SK-N-SH (cell line): ENCODE results near the gene CCR9.

Experiments
- EP300 ChIP-seq, 2 experiments: IDR thresholded peaks; 2 replicates each; pipeline versions ENCODE4 v1.4.0 to v1.6.1; 2012; ENCODE audit warnings: borderline replicate concordance in 1 of 2, low read depth in 1 of 2, low read length in 1 of 2
- EZH2phosphoT487 ChIP-seq: fragments of 200-600 bp; sonication (generic); IDR thresholded peaks from 2 replicates; pipeline ENCODE4 v1.6.1; 2017; ENCODE audit warnings: low read depth, mixed run types, mild to moderate bottlenecking, antibody characterized with exemption, moderate library complexity, borderline replicate concordance
- FOXJ3 ChIP-seq: sonication (generic); formaldehyde crosslinking; IDR thresholded peaks from 2 replicates; pipeline ENCODE4 v1.5.1; 2020; ENCODE audit warnings: mild to moderate bottlenecking, missing genetic modification reagents
- FOXM1 ChIP-seq: IDR thresholded peaks from 2 replicates; pipeline ENCODE4 v1.4.0; 2012; ENCODE audit warnings: low read depth, mild to moderate bottlenecking
- NFIC ChIP-seq: IDR thresholded peaks from 2 replicates; pipeline ENCODE4 v1.4.0; 2012; ENCODE audit warnings: borderline replicate concordance
- RCOR1 ChIP-seq: fragments of 150-350 bp; IDR thresholded peaks from 2 replicates; pipeline ENCODE4 v1.6.1; 2017; ENCODE audit warnings: antibody characterized with exemption, low read length
- SIN3A ChIP-seq: IDR thresholded peaks from 2 replicates; pipeline ENCODE4 v1.6.1; 2012; ENCODE audit warnings: low read depth, mild to moderate bottlenecking, low read length, moderate library complexity, borderline replicate concordance
- SMC3 ChIP-seq: IDR thresholded peaks from 2 replicates; pipeline ENCODE4 v1.6.1; 2012; ENCODE audit warnings: low read depth, low read length, improper control_type of control experiment
- TF ChIP-seq, protein P1 (sequence below): fragments of 200-600 bp; sonication (generic); IDR thresholded peaks from 2 replicates; pipeline ENCODE4 v1.6.1; 2017; ENCODE audit warnings: antibody characterized with exemption, mild to moderate bottlenecking, moderate library complexity
- TF ChIP-seq, protein P2 (sequence below): IDR thresholded peaks from 2 replicates; pipeline ENCODE4 v1.4.0; 2012; ENCODE audit warnings: low read depth
- TF ChIP-seq, protein P3 (sequence below): IDR thresholded peaks from 2 replicates; pipeline ENCODE4 v1.4.0; 2012; ENCODE audit warnings: low read depth, borderline replicate concordance
- TF ChIP-seq, protein P4 (sequence below): fragments of 150-350 bp; IDR thresholded peaks from 2 replicates; pipeline ENCODE4 v1.6.1; 2017; ENCODE audit warnings: antibody characterized with exemption, low read length, low read depth, borderline replicate concordance
- TF ChIP-seq, protein P5 (sequence below): IDR thresholded peaks from 2 replicates; pipeline ENCODE4 v1.4.0; 2012; ENCODE audit warnings: low read depth, borderline replicate concordance

DNA sequence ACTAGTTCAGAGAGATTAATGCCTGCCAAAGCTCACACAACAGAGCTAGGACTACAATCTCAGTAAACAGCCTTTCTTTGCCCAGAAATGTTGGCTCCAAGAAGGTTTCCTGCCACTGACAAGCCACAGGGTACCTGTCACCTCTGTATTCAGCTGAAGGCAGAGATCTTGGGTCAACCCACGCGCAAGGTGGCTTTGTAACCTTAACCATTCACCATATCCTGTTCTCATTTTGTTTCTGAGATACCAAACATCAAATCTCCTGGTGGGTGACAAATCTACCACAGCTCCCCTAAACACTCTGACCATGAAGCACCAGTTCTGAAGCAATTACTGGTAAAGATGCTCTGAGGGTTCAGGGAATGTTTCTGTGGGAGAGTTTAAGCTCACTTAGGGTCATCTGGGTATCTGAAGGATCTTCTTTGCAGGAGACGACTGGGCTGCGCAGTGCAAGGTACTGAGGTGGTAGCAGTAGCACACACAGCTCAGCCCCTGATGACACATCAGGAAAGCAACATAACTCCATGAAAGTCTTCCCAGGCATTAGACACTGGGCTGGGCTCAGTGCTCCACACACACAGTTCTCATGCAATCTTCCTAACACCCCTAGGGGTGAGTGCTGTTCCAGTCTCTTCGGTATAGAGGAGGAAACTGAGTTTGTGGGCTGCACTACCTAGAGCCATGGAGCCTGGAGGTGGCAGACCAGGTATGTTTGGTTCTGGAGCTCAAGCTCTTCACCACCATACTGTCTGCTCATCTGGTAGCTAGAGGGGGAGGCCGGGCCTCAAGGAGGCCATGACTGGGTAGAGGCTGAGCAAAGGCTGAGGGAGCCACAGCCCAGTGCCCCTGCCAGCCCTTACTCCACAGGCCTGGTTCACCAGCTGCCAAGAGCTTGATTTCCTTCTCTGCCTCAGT lies 64.6 kb downstream of the CCR9 start:
- TF ChIP-seq SIN3A, result no peak
- TF ChIP-seq, protein P1, sequence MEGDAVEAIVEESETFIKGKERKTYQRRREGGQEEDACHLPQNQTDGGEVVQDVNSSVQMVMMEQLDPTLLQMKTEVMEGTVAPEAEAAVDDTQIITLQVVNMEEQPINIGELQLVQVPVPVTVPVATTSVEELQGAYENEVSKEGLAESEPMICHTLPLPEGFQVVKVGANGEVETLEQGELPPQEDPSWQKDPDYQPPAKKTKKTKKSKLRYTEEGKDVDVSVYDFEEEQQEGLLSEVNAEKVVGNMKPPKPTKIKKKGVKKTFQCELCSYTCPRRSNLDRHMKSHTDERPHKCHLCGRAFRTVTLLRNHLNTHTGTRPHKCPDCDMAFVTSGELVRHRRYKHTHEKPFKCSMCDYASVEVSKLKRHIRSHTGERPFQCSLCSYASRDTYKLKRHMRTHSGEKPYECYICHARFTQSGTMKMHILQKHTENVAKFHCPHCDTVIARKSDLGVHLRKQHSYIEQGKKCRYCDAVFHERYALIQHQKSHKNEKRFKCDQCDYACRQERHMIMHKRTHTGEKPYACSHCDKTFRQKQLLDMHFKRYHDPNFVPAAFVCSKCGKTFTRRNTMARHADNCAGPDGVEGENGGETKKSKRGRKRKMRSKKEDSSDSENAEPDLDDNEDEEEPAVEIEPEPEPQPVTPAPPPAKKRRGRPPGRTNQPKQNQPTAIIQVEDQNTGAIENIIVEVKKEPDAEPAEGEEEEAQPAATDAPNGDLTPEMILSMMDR, result no peak
- TF ChIP-seq, protein P2, sequence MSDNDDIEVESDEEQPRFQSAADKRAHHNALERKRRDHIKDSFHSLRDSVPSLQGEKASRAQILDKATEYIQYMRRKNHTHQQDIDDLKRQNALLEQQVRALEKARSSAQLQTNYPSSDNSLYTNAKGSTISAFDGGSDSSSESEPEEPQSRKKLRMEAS, result no peak
- no peak for TF ChIP-seq NFIC
- no peak for TF ChIP-seq FOXJ3
- TF ChIP-seq, protein P3, sequence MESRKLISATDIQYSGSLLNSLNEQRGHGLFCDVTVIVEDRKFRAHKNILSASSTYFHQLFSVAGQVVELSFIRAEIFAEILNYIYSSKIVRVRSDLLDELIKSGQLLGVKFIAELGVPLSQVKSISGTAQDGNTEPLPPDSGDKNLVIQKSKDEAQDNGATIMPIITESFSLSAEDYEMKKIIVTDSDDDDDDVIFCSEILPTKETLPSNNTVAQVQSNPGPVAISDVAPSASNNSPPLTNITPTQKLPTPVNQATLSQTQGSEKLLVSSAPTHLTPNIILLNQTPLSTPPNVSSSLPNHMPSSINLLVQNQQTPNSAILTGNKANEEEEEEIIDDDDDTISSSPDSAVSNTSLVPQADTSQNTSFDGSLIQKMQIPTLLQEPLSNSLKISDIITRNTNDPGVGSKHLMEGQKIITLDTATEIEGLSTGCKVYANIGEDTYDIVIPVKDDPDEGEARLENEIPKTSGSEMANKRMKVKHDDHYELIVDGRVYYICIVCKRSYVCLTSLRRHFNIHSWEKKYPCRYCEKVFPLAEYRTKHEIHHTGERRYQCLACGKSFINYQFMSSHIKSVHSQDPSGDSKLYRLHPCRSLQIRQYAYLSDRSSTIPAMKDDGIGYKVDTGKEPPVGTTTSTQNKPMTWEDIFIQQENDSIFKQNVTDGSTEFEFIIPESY, result no peak
- TF ChIP-seq EZH2phosphoT487, result no peak
- TF ChIP-seq SMC3, result no peak
- no peak for TF ChIP-seq RCOR1
- TF ChIP-seq, protein P4, sequence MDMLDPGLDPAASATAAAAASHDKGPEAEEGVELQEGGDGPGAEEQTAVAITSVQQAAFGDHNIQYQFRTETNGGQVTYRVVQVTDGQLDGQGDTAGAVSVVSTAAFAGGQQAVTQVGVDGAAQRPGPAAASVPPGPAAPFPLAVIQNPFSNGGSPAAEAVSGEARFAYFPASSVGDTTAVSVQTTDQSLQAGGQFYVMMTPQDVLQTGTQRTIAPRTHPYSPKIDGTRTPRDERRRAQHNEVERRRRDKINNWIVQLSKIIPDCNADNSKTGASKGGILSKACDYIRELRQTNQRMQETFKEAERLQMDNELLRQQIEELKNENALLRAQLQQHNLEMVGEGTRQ, result no peak
- no peak for TF ChIP-seq EP300 (IDR thresholded peaks at IDR 0.05; ENCODE audit: borderline replicate concordance in 1 of 2, low read depth in 1 of 2, low read length in 1 of 2)
- no peak for TF ChIP-seq FOXM1
- TF ChIP-seq, protein P5, sequence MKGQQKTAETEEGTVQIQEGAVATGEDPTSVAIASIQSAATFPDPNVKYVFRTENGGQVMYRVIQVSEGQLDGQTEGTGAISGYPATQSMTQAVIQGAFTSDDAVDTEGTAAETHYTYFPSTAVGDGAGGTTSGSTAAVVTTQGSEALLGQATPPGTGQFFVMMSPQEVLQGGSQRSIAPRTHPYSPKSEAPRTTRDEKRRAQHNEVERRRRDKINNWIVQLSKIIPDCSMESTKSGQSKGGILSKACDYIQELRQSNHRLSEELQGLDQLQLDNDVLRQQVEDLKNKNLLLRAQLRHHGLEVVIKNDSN, result no peak
